Panc1 (cell line): ENCODE measurements around the gene METTL16. TPM values are rescaled to one million over a fixed set of nuclear protein-coding genes. Genes with fewer than 3 reads are reported as not detected.

Experiments used
- ATAC-seq: fragments of 200-7000 bp; cut with Tn5 transposase; 2 replicates; pipeline ENCODE4 v1.9.1; 2020; ENCODE audit warnings: mild to moderate bottlenecking, moderate library complexity
- BruUV-seq: library from RNA; stranded (reverse); fragments of 400-500 nt; replicated peaks from 2 replicates; lab custom pipeline; 2021; lab: Mats Ljungman, UMichigan
- CTCF ChIA-PET: fragments of 300-600 bp; sonication (Branson Sonifier 250); formaldehyde crosslinking; loops from one replicate; lab custom pipeline; 2022; ENCODE audit warnings: antibody characterized with exemption; lab: Charles Lee
- POLR2A ChIA-PET: fragments of 300-600 bp; sonication (Branson Sonifier 250); formaldehyde crosslinking; loops from one replicate; lab custom pipeline; 2022; ENCODE audit warnings: antibody characterized with exemption; lab: Charles Lee
- DNase-seq: peaks from one replicate; pipeline ENCODE4 v3.0.0-alpha.2; 2010; ENCODE audit warnings: low read depth, low spot score
- H3K27ac ChIP-seq: 2 replicates; pipeline ENCODE4 v1.5.1; 2011; ENCODE audit warnings: mild to moderate bottlenecking, low read length, inconsistent platforms
- H3K27me3 ChIP-seq: fragments of 200-500 bp; sonication (Bioruptor generic); 2 replicates; pipeline ENCODE4 v1.6.0; 2014; ENCODE audit warnings: low read length, inconsistent platforms; ENCODE audit not compliant: control insufficient read depth, insufficient read depth
- H3K36me3 ChIP-seq: fragments of 200-500 bp; sonication (Bioruptor generic); 2 replicates; pipeline ENCODE4 v1.5.1; 2014; ENCODE audit warnings: inconsistent platforms, mild to moderate bottlenecking, low read length, moderate library complexity; ENCODE audit not compliant: control insufficient read depth, insufficient read depth
- H3K4me1 ChIP-seq: 2 replicates; pipeline ENCODE4 v1.5.1; 2011; ENCODE audit warnings: inconsistent platforms, mild to moderate bottlenecking, low read length, moderate library complexity; ENCODE audit not compliant: control insufficient read depth, insufficient read depth
- H3K4me3 ChIP-seq, 2 experiments: 2 replicates each; pipeline ENCODE4 v1.5.1; 2011 to 2012; ENCODE audit warnings: low read depth in 2 of 2, low read length in 2 of 2, mild to moderate bottlenecking in 2 of 2, inconsistent platforms in 1 of 2, moderate library complexity in 1 of 2
- H3K9me3 ChIP-seq: fragments of 200-500 bp; sonication (Bioruptor generic); 2 replicates; pipeline ENCODE4 v1.5.1; 2014; ENCODE audit warnings: low read depth, mild to moderate bottlenecking, inconsistent platforms, low read length, moderate library complexity; ENCODE audit not compliant: control insufficient read depth, insufficient read depth
- CTCF ChIP-seq: fragments of 450-650 bp; IDR thresholded peaks from 2 replicates; pipeline ENCODE4 v1.5.1; 2017; ENCODE audit warnings: mild to moderate bottlenecking
- POLR2AphosphoS5 ChIP-seq: IDR thresholded peaks from 2 replicates; pipeline ENCODE4 v1.6.1; 2012; ENCODE audit warnings: mild to moderate bottlenecking, low read depth, low read length, moderate library complexity
- REST ChIP-seq, 2 experiments: IDR thresholded peaks; 2 replicates each; pipeline ENCODE4 v1.6.1; 2011 to 2012; ENCODE audit warnings: low read depth in 2 of 2, control low read depth in 1 of 2, low read length in 1 of 2, mild to moderate bottlenecking in 1 of 2, moderate library complexity in 1 of 2; ENCODE audit not compliant: insufficient read depth in 1 of 2
- SIN3A ChIP-seq: IDR thresholded peaks from 2 replicates; pipeline ENCODE4 v1.6.1; 2012; ENCODE audit warnings: low read depth, mild to moderate bottlenecking, low read length, moderate library complexity, borderline replicate concordance; ENCODE audit not compliant: insufficient read depth
- TCF7L2 ChIP-seq: IDR thresholded peaks from 2 replicates; pipeline ENCODE4 v1.6.1; 2011; ENCODE audit warnings: mild to moderate bottlenecking, low read depth, low read length, inconsistent platforms
- in situ Hi-C: cut with HindIII; loops from 2 replicates; pipeline ENCODE4 v1.10.0; 2016; ENCODE audit warnings: low sequenced_read_pairs, low pct_unique_long_range_greater_than_20kb
- intact Hi-C: fragments of 100-400 bp; cut with micrococcal nuclease; formaldehyde crosslinking; loops from one replicate; pipeline ENCODE4 v1.10.0; 2022; ENCODE audit not compliant: unreplicated experiment
- total RNA-seq: library from RNA; stranded (reverse); gene quantifications from one replicate; pipeline ENCODE4 v1.2.1, GENCODE V29; 2021; ENCODE audit not compliant: unreplicated experiment

The METTL16 gene
- total RNA-seq, 1 experiment from 2014 or later, result 34.7 TPM

- ChIA-PET POLR2A (no interaction called here), CTCF (interaction anchor here (0.6 to 4.4 kb wide), 2 partner anchors 24 to 36 kb away, joined by 5 to 58 read pairs; no protein-coding TSS in a partner anchor)
- H3K36me3 ChIP-seq, result no peaks in the 10 kb centered on the region
- H3K27ac ChIP-seq, result no peak overlapping the region
- no peak overlapping the region for H3K4me3 ChIP-seq
- H3K27me3 ChIP-seq, result no peaks in the 10 kb centered on the region
- TSS peak; percentile 87 for BruUV-seq
- intact Hi-C loops (no loop called here), in situ Hi-C loops (no loop called here)
- TF ChIP-seq TCF7L2 (no peak), CTCF (no peak), REST (IDR thresholded peaks at IDR 0.05; ENCODE audit: insufficient read depth in 1 of 2, low read depth in 2 of 2, low read length in 1 of 2) (no peak), POLR2AphosphoS5 (no peak), SIN3A (no peak)
- peaks cover 12% of the 10 kb centered on the region for H3K4me1 ChIP-seq
- H3K9me3 ChIP-seq, result no peaks in the 10 kb centered on the region
- no peak for DNase-seq
- ATAC-seq, result no peak
Observed at GRCh38 chr17:2380226-2380922, 131.3 kb downstream of the METTL16 start.

GRCh38 chr17:2379489-2380225, 132.0 kb downstream of the METTL16 start:
- Histone ChIP-seq H3K27me3 (no peaks in the 10 kb centered on the region), H3K27ac (no peak overlapping the region), H3K9me3 (no peaks in the 10 kb centered on the region), H3K4me3 (no peak overlapping the region), H3K36me3 (no peaks in the 10 kb centered on the region), H3K4me1 (peaks cover 12% of the 10 kb centered on the region)
- ChIA-PET POLR2A (no interaction called here), CTCF (interaction anchor here (0.6 kb wide), 1 partner anchor 24 kb away, joined by 5 read pairs; no protein-coding TSS in a partner anchor)
- intact Hi-C loops, result no loop called here
- TF ChIP-seq TCF7L2 (no peak), REST (IDR thresholded peaks at IDR 0.05; ENCODE audit: insufficient read depth in 1 of 2, low read depth in 2 of 2, low read length in 1 of 2) (no peak), SIN3A (no peak), CTCF (no peak)
- DNase-seq (no peak), ATAC-seq (no peak)
- in situ Hi-C loops, result no loop called here
- BruUV-seq, result no TSS peak
